GM12878 (cell line): Measurements from ENCODE around the gene TRABD2B. TPM values are rescaled to one million over a fixed set of nuclear protein-coding genes. Genes with fewer than 3 reads are reported as not detected.

Experiments used
- ATAC-seq: fragments of 200-7000 bp; cut with Tn5 transposase; 3 replicates; pipeline ENCODE4 v1.9.1; 2020; ENCODE audit warnings: mild to moderate bottlenecking, moderate library complexity
- BruUV-seq: library from RNA; stranded (reverse); fragments of 400-500 nt; replicated peaks from 2 replicates; lab custom pipeline; 2021; lab: Mats Ljungman, UMichigan
- CTCF ChIA-PET: fragments of 300-600 bp; sonication (Branson Sonifier 250); formaldehyde crosslinking; extraction: SDS; loops from one replicate; lab custom pipeline; 2021; ENCODE audit warnings: inconsistent platforms; lab: Yijun Ruan, JAX
- POLR2A ChIA-PET: fragments of 350-600 bp; formaldehyde crosslinking; extraction: SDS; loops from one replicate; lab custom pipeline; 2021; ENCODE audit warnings: inconsistent platforms; lab: Charles Lee
- RAD21 ChIA-PET: fragments of 300-600 bp; sonication (Branson Sonifier 250); formaldehyde crosslinking; loops from one replicate; lab custom pipeline; 2023; ENCODE audit warnings: antibody characterized with exemption; ENCODE audit not compliant: unreplicated experiment; lab: Charles Lee
- SMC1A ChIA-PET: fragments of 300-600 bp; sonication (Branson Sonifier 250); formaldehyde crosslinking; loops from one replicate; lab custom pipeline; 2023; ENCODE audit not compliant: unreplicated experiment, uncharacterized antibody; lab: Charles Lee
- DNase-seq: peaks from one replicate; pipeline ENCODE4 v3.0.0-alpha.2; 2011; ENCODE audit warnings: low read depth, low spot score
- FAIRE-seq: peaks from 3 replicates; lab custom pipeline; 2011; peaks lifted over from hg19 to GRCh38; lab: Jason Lieb, UNC
- H2AFZ ChIP-seq: 2 replicates; pipeline ENCODE4 v1.6.0; 2011; ENCODE audit warnings: low read depth, low read length, control low read depth; ENCODE audit not compliant: control insufficient read depth
- H3K27ac ChIP-seq: 2 replicates; pipeline ENCODE4 v1.5.1; 2011; ENCODE audit warnings: control low read depth; ENCODE audit not compliant: control insufficient read depth, insufficient read depth
- H3K27me3 ChIP-seq, 2 experiments: replicated peaks in 1 of 2; 2 replicates each; pipeline versions ENCODE4 v1.6.0 to v1.6.1; 2011; ENCODE audit warnings: low read length in 1 of 2; ENCODE audit not compliant: control insufficient read depth in 2 of 2, insufficient read depth in 2 of 2
- H3K36me3 ChIP-seq, 2 experiments: 2 replicates each; pipeline ENCODE4 v1.5.1; 2011; ENCODE audit warnings: low read length in 1 of 2; ENCODE audit not compliant: control insufficient read depth in 2 of 2, insufficient read depth in 2 of 2
- H3K4me1 ChIP-seq: 2 replicates; pipeline ENCODE4 v1.6.1; 2011; ENCODE audit warnings: mild to moderate bottlenecking, low read length, moderate library complexity, mixed read lengths; ENCODE audit not compliant: control insufficient read depth, insufficient read depth
- H3K4me2 ChIP-seq: 2 replicates; pipeline ENCODE4 v1.6.0; 2011; ENCODE audit warnings: control low read depth; ENCODE audit not compliant: control insufficient read depth, insufficient read depth
- H3K4me3 ChIP-seq: fragments of 200-600 bp; sonication (generic); 2 replicates; pipeline ENCODE4 v1.5.1; 2016
- H3K79me2 ChIP-seq: 2 replicates; pipeline ENCODE4 v1.6.0; 2011; ENCODE audit warnings: low read length; ENCODE audit not compliant: control insufficient read depth, insufficient read depth
- H3K9ac ChIP-seq: 2 replicates; pipeline ENCODE4 v1.8.0; 2011; ENCODE audit warnings: low read length, control low read depth, mixed read lengths; ENCODE audit not compliant: control insufficient read depth, insufficient read depth
- H3K9me3 ChIP-seq: replicated peaks from 3 replicates; pipeline ENCODE4 v1.5.1; 2011; ENCODE audit warnings: mild to moderate bottlenecking, low read length; ENCODE audit not compliant: control insufficient read depth, insufficient read depth
- H4K20me1 ChIP-seq: 2 replicates; pipeline ENCODE4 v1.6.0; 2011; ENCODE audit not compliant: control insufficient read depth, insufficient read depth
- BRCA1 ChIP-seq: IDR thresholded peaks from 2 replicates; pipeline ENCODE4 v1.6.1; 2011; ENCODE audit warnings: low read depth, low read length, improper control_type of control experiment
- EED ChIP-seq: sonication (generic); IDR thresholded peaks from 2 replicates; pipeline ENCODE4 v1.6.1; 2016; ENCODE audit warnings: antibody characterized with exemption, low read depth
- IKZF1 ChIP-seq: fragments of 450-650 bp; conservative IDR thresholded peaks from 2 replicates; pipeline ENCODE4 v1.6.1; 2017; ENCODE audit warnings: antibody characterized with exemption, mild to moderate bottlenecking
- KAT2A ChIP-seq: conservative IDR thresholded peaks from 2 replicates; pipeline ENCODE4 v1.6.1; 2011; ENCODE audit warnings: low read depth, low read length; ENCODE audit not compliant: control insufficient read depth
- LARP7 ChIP-seq: fragments of 450-650 bp; IDR thresholded peaks from 2 replicates; pipeline ENCODE4 v1.6.1; 2017; ENCODE audit warnings: mild to moderate bottlenecking
- MAX ChIP-seq: IDR thresholded peaks from 2 replicates; pipeline ENCODE4 v1.6.1; 2012; ENCODE audit warnings: low read depth, low read length, improper control_type of control experiment
- NR2C2 ChIP-seq: IDR thresholded peaks from 2 replicates; pipeline ENCODE4 v1.6.1; 2011; ENCODE audit warnings: borderline replicate concordance, low read depth; ENCODE audit not compliant: control insufficient read depth, insufficient read length
- PBX3 ChIP-seq: IDR thresholded peaks from 2 replicates; pipeline ENCODE4 v1.6.1; 2011; ENCODE audit warnings: mild to moderate bottlenecking, low read depth, low read length, moderate library complexity; ENCODE audit not compliant: insufficient replicate concordance
- RBBP5 ChIP-seq: fragments of 200-600 bp; sonication (generic); conservative IDR thresholded peaks from 2 replicates; pipeline ENCODE4 v1.6.1; 2016
- SKIL ChIP-seq: fragments of 450-650 bp; IDR thresholded peaks from 2 replicates; pipeline ENCODE4 v1.6.1; 2017; ENCODE audit warnings: mild to moderate bottlenecking, low read depth, inconsistent platforms; ENCODE audit not compliant: poor library complexity, severe bottlenecking
- SMAD1 ChIP-seq: fragments of 450-650 bp; IDR thresholded peaks from 2 replicates; pipeline ENCODE4 v1.6.1; 2018; ENCODE audit warnings: mild to moderate bottlenecking, low read depth; ENCODE audit not compliant: partially characterized antibody
- WRNIP1 ChIP-seq: IDR thresholded peaks from 2 replicates; pipeline ENCODE4 v1.6.1; 2011; ENCODE audit warnings: low read depth, low read length, improper control_type of control experiment, borderline replicate concordance
- ZNF592 ChIP-seq: fragments of 450-650 bp; IDR thresholded peaks from 2 replicates; pipeline ENCODE4 v1.6.1; 2017; ENCODE audit warnings: mild to moderate bottlenecking, moderate library complexity
- ZSCAN29 ChIP-seq: fragments of 450-650 bp; IDR thresholded peaks from 2 replicates; pipeline ENCODE4 v1.6.1; 2017; ENCODE audit warnings: mild to moderate bottlenecking, moderate library complexity
- WGBS: methylation state at CpG from one replicate; pipeline ENCODE4 v1.1.6; 2016; ENCODE audit warnings: low lambda C conversion rate; ENCODE audit not compliant: insufficient replicate concordance, insufficient coverage; ENCODE audit errors: missing lambda C conversion rate; 5-methylcytosine and 5-hydroxymethylcytosine counted together
- in situ Hi-C: fragments of 300-500 bp; cut with MboI; formaldehyde crosslinking; loops from 9 replicates; pipeline ENCODE4 v1.14.3; 2018; ENCODE audit warnings: mixed read lengths
- intact Hi-C: fragments of 100-400 bp; cut with micrococcal nuclease; formaldehyde crosslinking; loops from one replicate; pipeline ENCODE4 v1.14.2; 2022; ENCODE audit not compliant: unreplicated experiment
- polyA plus RNA-seq, 11 experiments: library from polyadenylated mRNA; depleted of rRNA in 4 of 11; unstranded in 6 of 11; stranded (reverse) in 5 of 11; fragments of >200 nt; fragmentation: Nextera tagmentation in 4 of 11; fragmentation: Illumina TruSeq in 1 of 11; extraction: Ambion mirVana in 4 of 11; extraction: Trizol in 1 of 11; gene quantifications; 1 replicate in 1 of 11; 2 replicates in 10 of 11; pipeline versions ENCODE4 v1.2.1 to v1.2.3, GENCODE V29; 2011 to 2016; ENCODE audit warnings: inconsistent platforms in 2 of 11, missing spikeins in 2 of 11, low read depth in 1 of 11
- total RNA-seq, 4 experiments: library from RNA; depleted of rRNA in 3 of 4; stranded (reverse); fragments of >200 nt in 3 of 4; fragmentation: Illumina TruSeq in 1 of 4; extraction: Trizol in 1 of 4; gene quantifications; 2 replicates each; pipeline versions ENCODE4 v1.2.1 to v1.2.3, GENCODE V29; 2013 to 2021

TRABD2B gene
- total and polyA plus RNA-seq, 10 of the 15 experiments (the other 5 are each of a cell fraction or from before 2014, with no cell fraction given), result not detected

- H3K27me3 ChIP-seq, result peaks cover 2 to 3% of the 10 kb centered on the region in 2 experiments; a peak in 2 of 4 replicates
- no peak overlapping the region for H2AFZ ChIP-seq
- no peak overlapping the region for H3K27ac ChIP-seq
- no peak overlapping the region for H3K9ac ChIP-seq
- SMC1A ChIA-PET, result no interaction called here
- POLR2A ChIA-PET, result no interaction called here
- DNase-seq, result no peak
- H3K79me2 ChIP-seq, result no peaks in the 10 kb centered on the region
- H3K9me3 ChIP-seq, result no peaks in the 10 kb centered on the region
- intact Hi-C loops (no loop called here), in situ Hi-C loops (no loop called here)
- H3K4me1 ChIP-seq, result no peaks in the 10 kb centered on the region
- CTCF ChIA-PET, result no interaction called here
- H3K36me3 ChIP-seq, result no peaks in the 10 kb centered on the region
- WGBS, result 15% methylated on average over 10 of the region's 10 CpGs
- RAD21 ChIA-PET, result no interaction called here
- no peak for FAIRE-seq
- BruUV-seq, result no TSS peak
- H4K20me1 ChIP-seq, result no peaks in the 10 kb centered on the region
- no peak overlapping the region for H3K4me2 ChIP-seq
- no peak for ATAC-seq
- no peak overlapping the region for H3K4me3 ChIP-seq
- no peak for TF ChIP-seq EED
- TF ChIP-seq MAX, result no peak
- TF ChIP-seq SKIL, result no peak
- no peak for TF ChIP-seq SMAD1
- no peak for TF ChIP-seq IKZF1
- no peak for TF ChIP-seq RBBP5
- TF ChIP-seq LARP7, result no peak
- no peak for TF ChIP-seq NR2C2
- TF ChIP-seq PBX3, result no peak
- TF ChIP-seq KAT2A, result no peak
- TF ChIP-seq ZSCAN29, result no peak
- no peak for TF ChIP-seq ZNF592
- no peak for TF ChIP-seq BRCA1
- TF ChIP-seq WRNIP1, result no peak
Measured at GRCh38 chr1:47843781-47844557, 153.2 kb downstream of the TRABD2B start.
